HS-27A (cell line): Measurements from ENCODE around the gene COL4A3.
"Not testable (repeated sequence)": the region's sequence is repeated elsewhere in the genome, so short reads cannot be mapped to it uniquely, and the experiment has no call there.

Experiments
- DNase-seq: peaks from one replicate; pipeline ENCODE4 v3.0.0-alpha.2; 2012; ENCODE audit warnings: low read depth, missing footprints

COL4A3 gene

GRCh38 chr2:227214622-227215041, 50.2 kb downstream of the COL4A3 start:
- DNase-seq = peak; percentile 20

GRCh38 chr2:227219312-227220105, 55.1 kb downstream of the COL4A3 start:
- no peak for DNase-seq

GRCh38 chr2:227221120-227221519, 56.7 kb downstream of the COL4A3 start:
- no peak for DNase-seq

GRCh38 chr2:227222292-227222691, 57.9 kb downstream of the COL4A3 start:
- DNase-seq = no peak

GRCh38 chr2:227225641-227226040, 61.2 kb downstream of the COL4A3 start:
- DNase-seq = not testable (repeated sequence)

GRCh38 chr2:227228061-227228667, 63.7 kb downstream of the COL4A3 start:
- no peak for DNase-seq

- DNase-seq = no peak
Observed at GRCh38 chr2:227230151-227230550, 65.7 kb downstream of the COL4A3 start.

- no peak for DNase-seq
Observed at GRCh38 chr2:227234429-227234828, 70.0 kb downstream of the COL4A3 start.

GRCh38 chr2:227237786-227238185, 73.4 kb downstream of the COL4A3 start:
- DNase-seq = no peak

GRCh38 chr2:227238238-227239237, 74.1 kb downstream of the COL4A3 start:
- DNase-seq = peak; percentile 12

- DNase-seq = no peak
Observed at GRCh38 chr2:227241005-227241404, 76.6 kb downstream of the COL4A3 start.

GRCh38 chr2:227248876-227249275, 84.5 kb downstream of the COL4A3 start:
- DNase-seq = no peak

GRCh38 chr2:227252831-227253230, 88.4 kb downstream of the COL4A3 start:
- no peak for DNase-seq

- no peak for DNase-seq
Observed at GRCh38 chr2:227256605-227257004, 92.2 kb downstream of the COL4A3 start.

GRCh38 chr2:227257820-227258219, 93.4 kb downstream of the COL4A3 start:
- no peak for DNase-seq

- no peak for DNase-seq
Observed at GRCh38 chr2:227260041-227260440, 95.6 kb downstream of the COL4A3 start.

GRCh38 chr2:227267410-227268115, 103.1 kb downstream of the COL4A3 start:
- DNase-seq = no peak

GRCh38 chr2:227280895-227281294, 116.5 kb downstream of the COL4A3 start:
- no peak for DNase-seq

- no peak for DNase-seq
Observed at GRCh38 chr2:227285741-227286236, 121.4 kb downstream of the COL4A3 start.

GRCh38 chr2:227287771-227288170, 123.3 kb downstream of the COL4A3 start:
- DNase-seq = no peak

GRCh38 chr2:227292314-227292713, 127.9 kb downstream of the COL4A3 start:
- no peak for DNase-seq

GRCh38 chr2:227293531-227293930, 129.1 kb downstream of the COL4A3 start:
- DNase-seq = no peak
